CD14-positive monocyte (primary cell): ENCODE measurements around the gene NCBP2. TPM values are rescaled to one million over a fixed set of nuclear protein-coding genes. Genes with fewer than 3 reads are reported as not detected.

ENCODE experiments used
- DNase-seq, 3 donors: peaks; one replicate each; pipeline ENCODE4 v3.0.0-alpha.2; 2011 to 2022
- H2AFZ ChIP-seq: 2 replicates; pipeline ENCODE4 v1.6.0; 2012; ENCODE audit warnings: mild to moderate bottlenecking, low read depth, low read length, inconsistent platforms; ENCODE audit not compliant: insufficient read depth, poor library complexity, severe bottlenecking
- H3K27ac ChIP-seq, 2 donors: 1 replicate in 1 of 2; 2 replicates in 1 of 2; pipeline ENCODE4 v1.5.1; 2012 to 2013; ENCODE audit warnings: low read length in 2 of 2, control low read depth in 1 of 2, inconsistent platforms in 1 of 2, low read depth in 1 of 2, mild to moderate bottlenecking in 1 of 2
- H3K27me3 ChIP-seq, 2 donors: one replicate each; pipeline versions ENCODE4 v1.6.0 to v1.6.1; 2011 to 2013; ENCODE audit warnings: low read length in 2 of 2; ENCODE audit not compliant: control insufficient read depth in 2 of 2, insufficient read depth in 2 of 2
- H3K36me3 ChIP-seq, 2 donors: replicated peaks in 1 of 2; 1 replicate in 1 of 2; 2 replicates in 1 of 2; pipeline versions ENCODE4 v1.5.1 to v1.6.1; 2012 to 2013; ENCODE audit warnings: low read length in 2 of 2, control low read depth in 1 of 2, inconsistent platforms in 1 of 2, mild to moderate bottlenecking in 1 of 2; ENCODE audit not compliant: insufficient read depth in 2 of 2, control insufficient read depth in 1 of 2
- H3K4me1 ChIP-seq, 2 donors: 1 replicate in 1 of 2; 2 replicates in 1 of 2; pipeline versions ENCODE4 v1.5.1 to v1.6.1; 2012 to 2013; ENCODE audit warnings: low read length in 2 of 2, control low read depth in 1 of 2, inconsistent platforms in 1 of 2, mild to moderate bottlenecking in 1 of 2, moderate library complexity in 1 of 2; ENCODE audit not compliant: insufficient read depth in 2 of 2, control insufficient read depth in 1 of 2
- H3K4me2 ChIP-seq: replicated peaks from 2 replicates; pipeline ENCODE3; 2012; ENCODE audit warnings: low read length, moderate library complexity, mild to moderate bottlenecking; ENCODE audit not compliant: poor library complexity, severe bottlenecking; ENCODE audit errors: extremely low read depth
- H3K4me3 ChIP-seq, 3 experiments: fragments of 200-600 bp in 1 of 3; sonication (generic) in 1 of 3; replicated peaks in 1 of 3; 1 replicate in 2 of 3; 2 replicates in 1 of 3; pipeline ENCODE4 v1.5.1; 2011 to 2013; ENCODE audit warnings: low read length in 3 of 3, mild to moderate bottlenecking in 3 of 3, control low read depth in 2 of 3, low read depth in 2 of 3, inconsistent platforms in 1 of 3, moderate library complexity in 1 of 3
- H3K79me2 ChIP-seq: 2 replicates; pipeline ENCODE4 v1.6.0; 2012; ENCODE audit warnings: mild to moderate bottlenecking, control low read depth, inconsistent platforms, low read length, moderate library complexity; ENCODE audit not compliant: insufficient read depth
- H3K9ac ChIP-seq: 2 replicates; pipeline ENCODE4 v1.6.0; 2017; ENCODE audit warnings: low read length, mild to moderate bottlenecking; ENCODE audit not compliant: insufficient read depth, poor library complexity, severe bottlenecking
- H3K9me3 ChIP-seq, 2 donors: replicated peaks in 1 of 2; 1 replicate in 1 of 2; 2 replicates in 1 of 2; pipeline versions ENCODE4 v1.5.1 to v1.6.1; 2012 to 2013; ENCODE audit warnings: low read length in 2 of 2, control low read depth in 1 of 2; ENCODE audit not compliant: control insufficient read depth in 1 of 2, insufficient read depth in 1 of 2
- H4K20me1 ChIP-seq: 2 replicates; pipeline ENCODE4 v1.6.0; 2012; ENCODE audit warnings: mild to moderate bottlenecking, low read length, control low read depth, moderate library complexity; ENCODE audit not compliant: insufficient read depth
- H3K27ac Mint-ChIP-seq, 7 donors: one replicate each; pipeline ENCODE4 v1.8.0; 2020; ENCODE audit warnings: mild to moderate bottlenecking in 7 of 7, mixed read lengths in 7 of 7, moderate library complexity in 6 of 7, inconsistent platforms in 2 of 7
- H3K27me3 Mint-ChIP-seq, 3 donors: one replicate each; pipeline ENCODE4 v1.8.0; 2021 to 2022; ENCODE audit warnings: low read depth in 3 of 3, mild to moderate bottlenecking in 3 of 3, mixed read lengths in 3 of 3, moderate library complexity in 3 of 3, inconsistent platforms in 1 of 3
- H3K36me3 Mint-ChIP-seq, 2 donors: one replicate each; pipeline ENCODE4 v1.8.0; 2020; ENCODE audit warnings: mixed read lengths in 2 of 2, inconsistent platforms in 1 of 2, mild to moderate bottlenecking in 1 of 2
- H3K4me1 Mint-ChIP-seq: one replicate; pipeline ENCODE4 v1.8.0; 2020; ENCODE audit warnings: mild to moderate bottlenecking, mixed read lengths
- H3K4me3 Mint-ChIP-seq, 2 donors: one replicate each; pipeline ENCODE4 v1.8.0; 2020; ENCODE audit warnings: mild to moderate bottlenecking in 2 of 2, mixed read lengths in 2 of 2, moderate library complexity in 1 of 2
- H3K9me3 Mint-ChIP-seq, 7 donors: one replicate each; pipeline ENCODE4 v1.8.0; 2020 to 2022; ENCODE audit warnings: mixed read lengths in 7 of 7, mild to moderate bottlenecking in 6 of 7, moderate library complexity in 6 of 7, inconsistent platforms in 2 of 7
- CTCF ChIP-seq: fragments of 200-600 bp; IDR thresholded peaks from one replicate; pipeline ENCODE4 v1.8.0; 2022; ENCODE audit warnings: antibody characterized with exemption, mild to moderate bottlenecking
- WGBS: methylation state at CpG from one replicate; pipeline ENCODE4 v1.1.5; 2013; ENCODE audit warnings: missing lambda C conversion rate; ENCODE audit not compliant: insufficient coverage; 5-methylcytosine and 5-hydroxymethylcytosine counted together
- intact Hi-C, 2 donors: fragments of 100-400 bp; cut with micrococcal nuclease; formaldehyde crosslinking; loops; one replicate each; pipeline versions ENCODE4 v1.15.0 to v1.15.1; 2023
- polyA plus RNA-seq, 3 donors: library from polyadenylated mRNA; depleted of rRNA in 1 of 3; unstranded in 2 of 3; stranded (reverse) in 1 of 3; fragments of 300-500 nt in 2 of 3; fragments of >200 nt in 1 of 3; fragmentation: Illumina TruSeq in 2 of 3; gene quantifications; 1 replicate in 2 of 3; 2 replicates in 1 of 3; pipeline ENCODE4 v1.2.3, GENCODE V29; 2012 to 2021

Gene NCBP2
- polyA plus RNA-seq, 3 donors, result 26.1 to 42.9 (median 33.4) TPM

- Mint-ChIP-seq H3K27ac (peak overlapping the region in 1 of 7 donors; percentile 68), H3K4me1 (peaks cover 13% of the 10 kb centered on the region), H3K36me3 (peaks cover 40 to 50% of the 10 kb centered on the region in 2 donors), H3K4me3 (no peak overlapping the region), H3K27me3 (no peaks in the 10 kb centered on the region), H3K9me3 (peaks cover 0 to 11% (median 4%) of the 10 kb centered on the region in 7 donors)
- Histone ChIP-seq H3K36me3 (peaks cover 20 to 47% of the 10 kb centered on the region in 2 donors), H3K79me2 (no peaks in the 10 kb centered on the region), H3K4me2 (no peak overlapping the region), H3K4me3 (no peak overlapping the region), H3K4me1 (peaks cover 6 to 13% of the 10 kb centered on the region in 2 donors), H3K27me3 (no peaks in the 10 kb centered on the region), H2AFZ (no peak overlapping the region), H3K9me3 (peaks cover 0 to 5% of the 10 kb centered on the region in 2 donors), H3K27ac (no peak overlapping the region), H3K9ac (no peak overlapping the region), H4K20me1 (no peaks in the 10 kb centered on the region)
- DNase-seq, result no peak
- TF ChIP-seq CTCF, result no peak
- intact Hi-C loops, result no loop called here
- no CpG with 5 or more reads among the region's 2 CpGs for WGBS
These were observed 23.4 kb downstream of the NCBP2 start for GRCh38 chr3:196918968-196919367.

DNA sequence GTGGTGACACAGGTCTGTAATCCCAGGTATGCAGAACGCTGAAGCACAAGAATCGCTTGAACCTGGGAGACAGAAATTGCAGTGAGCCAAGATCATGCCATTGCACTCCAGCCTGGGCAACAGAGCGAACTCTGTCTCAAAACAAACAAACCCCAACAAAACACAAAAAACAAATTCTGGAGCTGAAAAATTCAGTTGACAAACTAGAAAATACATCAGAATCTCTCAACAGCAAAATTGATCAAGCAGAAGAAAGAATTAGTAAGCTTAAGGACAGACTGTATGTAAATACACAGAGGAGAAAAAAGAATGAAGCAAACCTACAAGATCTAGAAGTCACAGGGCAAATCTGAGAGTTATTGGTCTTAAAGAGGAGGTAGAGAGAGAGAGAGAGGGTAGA is 25.3 kb downstream of the NCBP2 start:
- 100% methylated on average over 2 of the region's 3 CpGs for WGBS
- no peaks in the 10 kb centered on the region for H4K20me1 ChIP-seq
- Mint-ChIP-seq H3K27ac (peak overlapping the region in 1 of 7 donors; percentile 5), H3K4me3 (no peak overlapping the region), H3K9me3 (peaks cover 0 to 11% (median 4%) of the 10 kb centered on the region in 7 donors), H3K4me1 (peaks cover 13% of the 10 kb centered on the region), H3K27me3 (no peaks in the 10 kb centered on the region), H3K36me3 (peaks cover 35 to 37% of the 10 kb centered on the region in 2 donors)
- H3K27ac ChIP-seq, result peak overlapping the region in 1 of 2 donors; percentile 4
- peaks cover 0 to 5% of the 10 kb centered on the region in 2 donors for H3K9me3 ChIP-seq
- no peak overlapping the region for H2AFZ ChIP-seq
- no peaks in the 10 kb centered on the region for H3K79me2 ChIP-seq
- H3K27me3 ChIP-seq, result no peaks in the 10 kb centered on the region
- no peak overlapping the region for H3K4me2 ChIP-seq
- no peak for TF ChIP-seq CTCF
- no peak for DNase-seq
- intact Hi-C loops, result no loop called here
- H3K4me3 ChIP-seq, result no peak overlapping the region
- H3K9ac ChIP-seq, result no peak overlapping the region
- H3K36me3 ChIP-seq, result peaks cover 11 to 27% of the 10 kb centered on the region in 2 donors
- H3K4me1 ChIP-seq, result peaks cover 6 to 13% of the 10 kb centered on the region in 2 donors
